NCI-H1930 (cell line): ENCODE results near the gene TBC1D22A.

ENCODE experiments used
- DNase-seq, 2 experiments: peaks; one replicate each; lab custom pipeline; 2025; lab: John Stamatoyannopoulos, UW

TBC1D22A gene

GRCh38 chr22:46958658-46959057 is 196.2 kb downstream of the TBC1D22A start:
- no peak for DNase-seq

DNA sequence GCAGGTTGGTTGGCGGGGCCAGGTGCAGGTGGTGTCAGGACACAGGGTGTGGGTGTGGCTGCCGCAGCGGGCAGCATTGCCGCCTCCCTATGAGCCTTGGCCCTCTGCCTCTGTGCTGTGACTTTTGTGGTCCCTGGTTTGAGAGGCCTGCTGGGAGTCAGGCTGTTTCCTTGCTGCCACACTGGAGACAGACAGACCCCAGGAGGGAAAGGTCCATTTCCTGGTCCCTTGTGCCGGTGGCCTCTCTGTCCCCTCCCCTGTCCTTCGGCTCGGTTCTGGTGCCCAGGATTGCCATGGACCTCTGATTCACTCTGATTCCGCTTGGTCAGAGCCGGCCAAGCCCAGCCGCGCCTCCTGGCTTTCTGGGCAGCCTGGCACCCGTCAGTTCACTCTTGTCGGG is 196.9 kb downstream of the TBC1D22A start:
- no peak for DNase-seq

DNA sequence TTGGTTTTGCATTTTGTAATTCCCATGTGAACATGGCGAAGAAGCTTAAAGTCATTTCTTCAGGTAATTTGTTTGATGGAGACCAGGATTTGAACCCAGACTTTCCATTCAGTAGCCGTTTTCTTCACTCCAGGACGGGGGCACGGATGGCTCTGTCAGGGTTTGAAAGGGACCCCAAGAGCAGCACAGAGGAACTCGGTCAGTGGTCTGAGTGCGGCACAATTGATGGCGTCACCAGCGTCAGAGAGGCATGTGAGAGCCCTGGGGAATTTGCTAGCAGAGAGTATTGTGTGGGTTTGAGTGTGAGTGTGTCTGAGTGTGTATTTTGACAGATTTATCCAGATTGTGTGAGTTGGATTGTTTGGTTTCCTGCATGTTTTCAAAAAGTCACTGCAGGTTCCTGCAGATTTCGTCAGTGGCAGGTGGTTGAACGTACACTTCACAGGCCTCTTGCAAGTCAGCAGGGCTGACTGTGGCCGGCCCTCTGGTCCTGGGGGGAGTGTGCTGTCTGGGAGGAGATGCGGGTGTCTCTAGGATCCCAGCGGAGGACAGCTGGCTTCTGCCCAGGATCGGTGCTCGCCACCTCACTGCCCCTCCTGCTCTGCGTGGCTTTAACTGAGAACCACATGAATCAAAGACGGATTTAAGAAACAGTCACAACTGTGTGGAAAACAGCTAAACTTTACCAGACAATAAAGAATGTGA is 199.3 kb downstream of the TBC1D22A start:
- no peak for DNase-seq

- DNase-seq: no peak
Observed at GRCh38 chr22:46962406-46962805, 200.0 kb downstream of the TBC1D22A start.

DNA sequence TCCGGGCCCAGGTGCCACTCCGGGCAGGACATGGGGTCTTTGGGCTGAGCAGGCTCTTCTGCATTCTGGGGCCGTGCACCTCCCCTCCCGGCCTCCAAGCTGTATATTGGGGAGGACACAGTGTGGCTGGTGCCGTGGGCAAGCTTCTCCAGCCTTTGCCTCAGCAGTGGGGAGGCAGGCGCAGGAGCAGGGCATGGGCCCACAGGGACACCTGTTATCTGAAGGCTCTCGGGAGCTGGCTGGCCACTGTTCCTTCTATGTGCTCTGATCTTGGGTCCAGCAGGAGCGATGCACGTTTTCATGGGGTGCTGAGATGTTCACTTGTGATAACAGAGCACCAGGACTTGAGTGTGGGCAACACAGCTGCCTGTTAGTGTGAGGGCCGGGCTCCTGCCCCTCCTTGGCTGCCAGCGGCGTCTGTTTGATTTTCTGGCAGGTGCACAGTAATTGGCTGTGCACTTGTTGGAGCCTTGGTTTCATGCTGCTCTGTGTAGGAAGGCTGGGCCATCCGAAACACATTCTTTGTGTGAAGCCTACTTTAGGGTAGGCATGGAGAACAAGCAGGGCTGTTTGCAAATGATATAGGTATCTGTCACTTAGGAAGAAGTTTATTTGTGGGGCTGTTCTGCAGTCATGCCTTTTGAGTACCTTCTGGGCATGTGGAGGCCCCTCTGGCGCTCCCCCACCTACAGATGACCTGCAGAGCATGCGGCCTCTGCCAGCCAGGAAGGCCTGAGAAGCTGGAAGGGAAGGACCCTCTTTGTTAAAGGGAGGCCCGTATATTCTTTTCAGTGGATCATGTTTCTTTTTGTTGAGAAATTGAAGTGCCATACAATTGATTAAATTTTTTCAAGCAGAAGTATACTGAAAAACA is 201.5 kb downstream of the TBC1D22A start:
- peak in 1 of 2 experiments; percentile 20 for DNase-seq

DNA sequence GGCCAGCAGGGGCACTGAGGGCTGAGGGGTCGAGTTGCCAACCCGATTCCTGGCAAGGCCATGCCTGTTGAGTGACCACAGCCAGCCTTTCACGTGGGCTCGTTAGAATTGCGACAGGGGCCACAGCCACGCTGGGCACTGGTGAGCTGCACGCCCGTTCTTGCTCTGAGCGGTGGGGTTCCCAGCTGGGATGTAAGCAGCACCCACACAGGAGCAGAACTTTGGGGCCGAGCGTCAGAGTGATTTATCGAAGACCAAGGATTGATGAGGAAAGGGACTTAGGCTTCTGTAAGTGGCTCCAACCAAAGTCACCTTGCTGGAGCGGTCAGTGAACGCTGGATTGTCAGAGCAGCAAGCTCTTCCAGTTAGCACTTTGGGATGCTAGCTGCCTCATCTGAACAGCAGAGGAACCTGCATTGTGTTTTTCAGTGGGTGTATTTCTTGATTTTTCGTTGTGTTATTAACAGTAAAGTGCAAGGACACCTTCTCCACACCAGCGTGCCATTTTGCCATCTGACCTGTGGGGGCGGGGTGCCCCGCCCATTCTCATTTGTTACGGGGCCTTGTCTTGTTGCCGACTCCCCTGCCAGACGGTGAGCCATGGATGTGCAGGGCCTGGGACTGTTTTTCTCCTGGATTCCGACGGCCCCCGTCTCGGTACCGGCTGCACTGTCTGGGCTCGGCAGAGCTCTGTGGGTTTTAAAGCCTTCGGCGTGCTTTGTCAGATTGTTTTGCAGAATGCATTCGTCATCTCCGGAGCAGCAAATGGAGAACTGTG is 202.5 kb downstream of the TBC1D22A start:
- DNase-seq: no peak

- no peak for DNase-seq
Observed at GRCh38 chr22:46965555-46966494, 203.4 kb downstream of the TBC1D22A start.

GRCh38 chr22:46966495-46966845 is 204.0 kb downstream of the TBC1D22A start:
- DNase-seq: no peak

GRCh38 chr22:46966846-46967245 is 204.4 kb downstream of the TBC1D22A start:
- DNase-seq: no peak

GRCh38 chr22:46967445-46968358 is 205.3 kb downstream of the TBC1D22A start:
- DNase-seq: no peak

DNA sequence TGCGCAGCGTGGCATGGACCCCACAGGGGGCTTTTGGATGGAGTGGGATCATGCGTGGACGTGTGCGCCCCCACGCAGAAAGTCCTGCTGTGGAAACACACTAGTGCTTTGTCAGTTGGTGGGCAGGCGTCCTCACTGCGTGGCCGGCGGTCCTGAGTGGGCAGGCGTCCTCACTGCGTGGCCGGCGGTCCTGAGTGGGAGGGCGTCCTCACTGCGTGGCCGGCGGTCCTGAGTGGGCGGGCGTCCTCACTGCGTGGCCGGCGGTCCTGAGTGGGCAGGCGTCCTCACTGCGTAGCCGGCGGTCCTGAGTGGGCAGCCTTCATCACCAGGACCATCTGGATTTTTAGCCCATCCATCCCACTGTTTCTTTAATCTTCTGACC is 205.9 kb downstream of the TBC1D22A start:
- DNase-seq: no peak

DNA sequence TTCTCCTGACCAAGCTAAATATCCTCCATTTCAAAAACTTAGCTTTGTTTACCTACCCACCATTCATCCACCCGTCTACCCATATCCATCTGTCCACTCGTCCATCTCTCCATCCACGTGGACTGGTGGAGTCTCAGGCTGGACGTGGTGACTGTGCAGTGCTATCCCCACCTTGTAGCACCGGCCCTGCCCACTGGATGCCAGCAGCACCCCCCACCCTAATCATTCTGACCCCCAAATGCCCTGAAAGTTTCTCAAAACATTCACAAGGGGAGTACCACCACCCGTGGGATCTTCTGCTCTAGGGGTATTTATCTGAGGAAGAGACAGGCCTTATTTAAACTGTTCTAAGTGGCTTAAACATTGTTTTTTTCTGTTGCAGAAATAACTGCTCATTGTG is 206.4 kb downstream of the TBC1D22A start:
- no peak for DNase-seq

GRCh38 chr22:46969491-46969890 is 207.0 kb downstream of the TBC1D22A start:
- no peak for DNase-seq

- no peak for DNase-seq
Observed at GRCh38 chr22:46969961-46970360, 207.5 kb downstream of the TBC1D22A start.

- DNase-seq: no peak
Observed at GRCh38 chr22:46970411-46971098, 208.1 kb downstream of the TBC1D22A start.

GRCh38 chr22:46971099-46971763 is 208.8 kb downstream of the TBC1D22A start:
- DNase-seq: no peak

- DNase-seq: no peak
Observed at GRCh38 chr22:46971764-46972125, 209.3 kb downstream of the TBC1D22A start.

DNA sequence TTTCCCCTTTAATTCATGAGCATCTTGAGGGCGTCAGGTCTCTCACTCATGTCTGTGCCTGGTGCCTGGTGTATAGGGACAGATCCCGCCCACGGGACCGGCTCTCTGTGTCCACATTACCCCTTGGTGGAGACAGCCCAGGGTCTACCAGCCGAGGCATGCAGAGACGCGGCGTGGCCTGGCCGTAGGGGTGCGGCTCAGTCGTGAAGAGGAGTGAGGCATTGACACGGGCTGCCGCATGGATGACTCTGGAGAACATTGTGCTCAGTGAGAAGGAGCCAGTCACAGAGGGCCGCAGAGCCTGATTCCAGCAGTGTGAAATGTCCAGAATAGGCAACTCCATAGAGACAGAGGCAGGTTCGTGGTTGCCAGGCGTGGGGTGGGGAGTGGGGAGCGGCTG is 209.8 kb downstream of the TBC1D22A start:
- no peak for DNase-seq
